HepG2 (cell line): ENCODE results near the gene ZKSCAN3. TPM values are rescaled to one million over a fixed set of nuclear protein-coding genes. Genes with fewer than 3 reads are reported as not detected.

ENCODE experiments used
- AHDC1 ChIP-seq: sonication (generic); formaldehyde crosslinking; IDR thresholded peaks from 2 replicates; pipeline ENCODE4 v1.5.1; 2020; ENCODE audit warnings: mild to moderate bottlenecking, missing genetic modification reagents, borderline replicate concordance
- ARNT ChIP-seq: fragments of 450-650 bp; IDR thresholded peaks from 2 replicates; pipeline ENCODE4 v1.6.1; 2017
- BORCS8-MEF2B ChIP-seq: sonication (generic); formaldehyde crosslinking; IDR thresholded peaks from 2 replicates; pipeline ENCODE4 v1.8.0; 2022; ENCODE audit warnings: mild to moderate bottlenecking, missing genetic modification reagents
- CAMTA2 ChIP-seq: sonication (generic); formaldehyde crosslinking; IDR thresholded peaks from 2 replicates; pipeline ENCODE4 v1.4.0; 2020; ENCODE audit warnings: mild to moderate bottlenecking, missing genetic modification reagents, borderline replicate concordance
- CENPBD1 ChIP-seq: sonication (generic); formaldehyde crosslinking; IDR thresholded peaks from 2 replicates; pipeline ENCODE4 v1.8.0; 2022; ENCODE audit warnings: missing genetic modification reagents, low read depth, mild to moderate bottlenecking, borderline replicate concordance
- FLYWCH1 ChIP-seq: sonication (generic); formaldehyde crosslinking; IDR thresholded peaks from 2 replicates; pipeline ENCODE4 v1.8.1; 2023; ENCODE audit warnings: mild to moderate bottlenecking, missing genetic modification reagents
- FOXK1 ChIP-seq: sonication (generic); formaldehyde crosslinking; IDR thresholded peaks from 2 replicates; pipeline ENCODE4 v1.4.0; 2020; ENCODE audit warnings: low read depth, missing genetic modification reagents, borderline replicate concordance
- IKZF1 ChIP-seq: fragments of 450-650 bp; IDR thresholded peaks from 2 replicates; pipeline ENCODE4 v1.7.1; 2016
- JARID2 ChIP-seq: sonication (generic); formaldehyde crosslinking; IDR thresholded peaks from 2 replicates; pipeline ENCODE4 v1.8.1; 2023; ENCODE audit warnings: missing genetic modification reagents, inconsistent platforms; ENCODE audit not compliant: insufficient replicate concordance
- KAT7 ChIP-seq: IDR thresholded peaks from 2 replicates; pipeline ENCODE4 v1.6.1; 2018; ENCODE audit warnings: borderline replicate concordance, missing compliant biosample characterization
- KLF12 ChIP-seq: sonication (generic); formaldehyde crosslinking; IDR thresholded peaks from 2 replicates; pipeline ENCODE4 v1.4.0; 2020; ENCODE audit warnings: missing genetic modification reagents, borderline replicate concordance
- KLF13 ChIP-seq: sonication (generic); formaldehyde crosslinking; IDR thresholded peaks from 2 replicates; pipeline ENCODE4 v1.4.0; 2020; ENCODE audit warnings: mild to moderate bottlenecking, missing genetic modification reagents
- LBX2 ChIP-seq: sonication (generic); formaldehyde crosslinking; IDR thresholded peaks from 2 replicates; pipeline ENCODE4 v1.5.0; 2020; ENCODE audit warnings: missing genetic modification reagents, mild to moderate bottlenecking, borderline replicate concordance
- NFKB2 ChIP-seq: sonication (generic); formaldehyde crosslinking; IDR thresholded peaks from 2 replicates; pipeline ENCODE4 v1.4.0; 2020; ENCODE audit warnings: missing genetic modification reagents, borderline replicate concordance
- SUZ12 ChIP-seq: fragments of 150-350 bp; IDR thresholded peaks from 2 replicates; pipeline ENCODE4 v1.6.1; 2014; ENCODE audit warnings: low read depth, low read length
- TBX3 ChIP-seq: fragments of 450-650 bp; IDR thresholded peaks from 2 replicates; pipeline ENCODE4 v1.6.1; 2017; ENCODE audit warnings: antibody characterized with exemption, mild to moderate bottlenecking, inconsistent platforms, borderline replicate concordance
- ZBTB44 ChIP-seq: sonication (generic); formaldehyde crosslinking; IDR thresholded peaks from 2 replicates; pipeline ENCODE4 v1.4.0; 2020; ENCODE audit warnings: missing genetic modification reagents
- ZFYVE20 ChIP-seq: sonication (generic); formaldehyde crosslinking; IDR thresholded peaks from 2 replicates; pipeline ENCODE4 v1.8.0; 2023; ENCODE audit warnings: low read depth, mild to moderate bottlenecking, moderate library complexity, missing genetic modification reagents, borderline replicate concordance
- ZNF24 ChIP-seq: fragments of 450-650 bp; IDR thresholded peaks from 2 replicates; pipeline ENCODE4 v1.6.1; 2017; ENCODE audit warnings: antibody characterized with exemption, mild to moderate bottlenecking
- ZNF382 ChIP-seq: sonication (generic); formaldehyde crosslinking; IDR thresholded peaks from 2 replicates; pipeline ENCODE4 v1.5.0; 2020; ENCODE audit warnings: missing genetic modification reagents, mild to moderate bottlenecking, borderline replicate concordance
- ZNF749 ChIP-seq: sonication (generic); formaldehyde crosslinking; IDR thresholded peaks from 2 replicates; pipeline ENCODE4 v1.8.0; 2022; ENCODE audit warnings: mild to moderate bottlenecking, missing genetic modification reagents, moderate library complexity, borderline replicate concordance
- polyA plus RNA-seq, 8 experiments: library from polyadenylated mRNA; depleted of rRNA in 3 of 8; stranded (reverse) in 7 of 8; unstranded in 1 of 8; fragments of >200 nt; fragmentation: Illumina TruSeq in 4 of 8; extraction: Trizol in 4 of 8; gene quantifications; 2 replicates each; pipeline versions ENCODE4 v1.2.1 to v1.2.3, GENCODE V29; 2011 to 2016; ENCODE audit warnings: low read depth in 4 of 8, missing spikeins in 1 of 8, mixed read lengths in 1 of 8; ENCODE audit not compliant: insufficient read depth in 1 of 8
- total RNA-seq, 5 experiments: library from RNA; depleted of rRNA; stranded (reverse); fragments of >200 nt; fragmentation: Illumina TruSeq; extraction: Trizol; gene quantifications; 2 replicates each; pipeline ENCODE4 v1.2.3, GENCODE V29; 2016; ENCODE audit warnings: low read depth in 1 of 5

The ZKSCAN3 gene
- total and polyA plus RNA-seq, 2 of the 13 experiments (the other 11 are each of a cell fraction or from before 2014, with no cell fraction given), result 3.3 to 7.4 TPM

GRCh38 chr6:28335564-28336283 is 14.0 kb upstream of the ZKSCAN3 start, which contains the start of gene ZSCAN31 (continued):
- TF ChIP-seq ZNF749 (CRISPR knock-in tag), result no peak
- no peak for TF ChIP-seq AHDC1 (CRISPR knock-in tag)
- no peak for TF ChIP-seq TBX3
- TF ChIP-seq IKZF1, result no peak
- peak; percentile 86; the same call in 1 of the 2 replicates for TF ChIP-seq NFKB2 (CRISPR knock-in tag)
- no peak for TF ChIP-seq KLF13 (CRISPR knock-in tag)
- TF ChIP-seq FOXK1, result no peak
- TF ChIP-seq ZBTB44, result 0 out of 2 replicates have a peak, but pooled peaks have one; percentile 41
- TF ChIP-seq KLF12, result peak; percentile 75; the same call in 1 of the 2 replicates
- no peak for TF ChIP-seq ZFYVE20 (CRISPR knock-in tag)
- TF ChIP-seq ZNF382 (CRISPR knock-in tag), result no peak
- no peak for TF ChIP-seq CENPBD1 (CRISPR knock-in tag)
- no peak for TF ChIP-seq ARNT
- no peak for TF ChIP-seq JARID2 (CRISPR knock-in tag)
- TF ChIP-seq CAMTA2 (CRISPR knock-in tag), result peak; percentile 68; the same call in 1 of the 2 replicates
- TF ChIP-seq ZNF24, result no peak
- TF ChIP-seq BORCS8-MEF2B (CRISPR knock-in tag), result peak; percentile 29; the same call in 1 of the 2 replicates
- no peak for TF ChIP-seq FLYWCH1
- TF ChIP-seq LBX2, result no peak
- TF ChIP-seq KAT7 (CRISPR knock-in tag), result no peak; the same call in 1 of the 2 replicates
- no peak for TF ChIP-seq SUZ12
